Testis (tissue), 3 donors: Measurements from ENCODE around the gene OCSTAMP. TPM values are rescaled to one million over a fixed set of nuclear protein-coding genes. Genes with fewer than 3 reads are reported as not detected.

Source experiments
- DNase-seq: peaks from one replicate; pipeline ENCODE4 v3.0.0-alpha.2; 2019
- H3K27ac ChIP-seq, 2 donors: fragments of 200-600 bp; sonication (generic); one replicate each; pipeline ENCODE4 v1.5.1; 2019
- H3K27me3 ChIP-seq: fragments of 200-600 bp; sonication (generic); one replicate; pipeline ENCODE4 v1.5.1; 2019
- H3K36me3 ChIP-seq: fragments of 200-600 bp; sonication (generic); one replicate; pipeline ENCODE4 v1.5.1; 2017; ENCODE audit warnings: low read depth; ENCODE audit errors: missing control alignments
- H3K4me1 ChIP-seq: fragments of 200-600 bp; sonication (generic); one replicate; pipeline ENCODE4 v1.5.1; 2019
- H3K4me3 ChIP-seq, 2 donors: fragments of 200-600 bp; sonication (generic); one replicate each; pipeline ENCODE4 v1.5.1; 2017 to 2019
- H3K9me3 ChIP-seq: fragments of 200-600 bp; sonication (generic); one replicate; pipeline ENCODE4 v1.5.1; 2017
- CTCF ChIP-seq, 3 experiments: fragments of 450-650 bp in 2 of 3; fragments of 200-600 bp in 1 of 3; sonication (generic) in 1 of 3; IDR thresholded peaks; one replicate each; pipeline ENCODE4 v1.5.1; 2016 to 2019; ENCODE audit warnings: antibody characterized with exemption in 3 of 3, mild to moderate bottlenecking in 2 of 3, moderate library complexity in 1 of 3
- POLR2A ChIP-seq: fragments of 450-650 bp; IDR thresholded peaks from one replicate; pipeline ENCODE4 v1.6.1; 2017; ENCODE audit warnings: antibody characterized with exemption, mild to moderate bottlenecking, moderate library complexity
- WGBS, 2 donors: methylation state at CpG; one replicate each; pipeline ENCODE4 v1.1.5; 2018; 5-methylcytosine and 5-hydroxymethylcytosine counted together
- intact Hi-C: fragments of 100-400 bp; cut with DNase I; formaldehyde crosslinking; loops from one replicate; pipeline ENCODE4 v1.15.1; 2023; ENCODE audit warnings: low total_unique reads
- polyA plus RNA-seq: library from polyadenylated mRNA; stranded (reverse); fragments of 350-450 nt; fragmentation: Illumina TruSeq; extraction: RNeasy Lipid Tissue Mini Kit (QIAGEN cat#74804); gene quantifications from one replicate; pipeline ENCODE4 v1.2.3, GENCODE V29; 2014; ENCODE audit warnings: low read depth, low replicate concordance; ENCODE audit not compliant: insufficient read depth
- total RNA-seq, 2 donors: library from RNA; depleted of rRNA; stranded (reverse); fragments of >200 nt; gene quantifications; one replicate each; pipeline ENCODE4 v1.2.3, GENCODE V29; 2016

Gene OCSTAMP
- total and polyA plus RNA-seq, 3 donors from 2014 or later, result 0.25 to 0.56 TPM; not detected in 1

DNA sequence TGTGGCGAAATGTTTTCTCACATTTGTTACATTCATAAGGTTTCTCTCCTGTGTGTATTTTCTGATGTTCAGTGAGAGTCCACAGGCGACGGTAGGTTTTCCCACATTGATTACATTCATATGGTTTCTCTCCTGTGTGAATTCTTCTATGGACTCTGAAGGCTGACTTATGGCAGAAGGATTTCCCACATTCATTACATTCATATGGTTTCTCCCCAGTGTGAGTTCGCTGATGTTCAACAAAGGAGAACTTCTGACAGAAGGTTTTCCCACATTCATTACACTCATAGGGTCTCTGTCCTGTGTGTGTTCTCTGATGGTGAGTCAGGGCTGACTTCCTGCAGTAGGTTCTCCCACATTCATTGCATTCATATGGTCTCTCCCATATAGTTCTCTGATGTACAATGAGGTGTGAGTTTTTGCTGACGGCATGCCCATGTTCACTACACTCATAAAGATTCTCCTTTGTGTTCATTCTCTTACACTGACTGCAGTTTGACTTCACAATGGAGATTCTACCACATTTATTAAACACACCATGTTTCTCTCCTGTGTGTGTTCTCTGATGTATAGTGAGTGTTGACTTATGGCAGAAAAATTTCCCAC is 49.0 kb downstream of the OCSTAMP start:
- no peak overlapping the region for H3K27ac ChIP-seq
- H3K4me3 ChIP-seq, result no peak overlapping the region
- 91 to 95% methylated on average over 5 of the region's 5 CpGs for WGBS, 2 donors
- H3K36me3 ChIP-seq, result no peaks in the 10 kb centered on the region
- no peaks in the 10 kb centered on the region for H3K9me3 ChIP-seq
- no peak for DNase-seq
- intact Hi-C loops, result no loop called here
- no peak for TF ChIP-seq CTCF (IDR thresholded peaks at IDR 0.05)
- no peaks in the 10 kb centered on the region for H3K27me3 ChIP-seq
- H3K4me1 ChIP-seq, result no peaks in the 10 kb centered on the region

- intact Hi-C loops, result no loop called here
- Histone ChIP-seq H3K4me3 (no peak overlapping the region), H3K36me3 (no peaks in the 10 kb centered on the region), H3K27ac (no peak overlapping the region), H3K4me1 (no peaks in the 10 kb centered on the region), H3K27me3 (no peaks in the 10 kb centered on the region), H3K9me3 (no peaks in the 10 kb centered on the region)
- DNase-seq, result no peak
- no peak for TF ChIP-seq CTCF (IDR thresholded peaks at IDR 0.05)
- TF ChIP-seq POLR2A, result no peak
- 87% methylated on average over 4 of the region's 4 CpGs for WGBS, 2 donors
Observed at GRCh38 chr20:46494077-46494476, 56.4 kb downstream of the OCSTAMP start.

GRCh38 chr20:46491354-46491753 is 59.1 kb downstream of the OCSTAMP start:
- H3K27me3 ChIP-seq, result no peaks in the 10 kb centered on the region
- intact Hi-C loops, result no loop called here
- 92 to 94% methylated on average over 8 of the region's 8 CpGs for WGBS, 2 donors
- no peak overlapping the region for H3K27ac ChIP-seq
- TF ChIP-seq CTCF (IDR thresholded peaks at IDR 0.05) (no peak), POLR2A (no peak)
- H3K36me3 ChIP-seq, result no peaks in the 10 kb centered on the region
- no peak for DNase-seq
- H3K4me1 ChIP-seq, result no peaks in the 10 kb centered on the region
- no peak overlapping the region for H3K4me3 ChIP-seq
- no peaks in the 10 kb centered on the region for H3K9me3 ChIP-seq

Other genes starting within 250 kb of the OCSTAMP start
- 1 to 10 TPM; 1.8 to 2.6 TPM for gene CDH22, start 242.2 kb downstream of the OCSTAMP start, total RNA-seq
- gene CDH22, start 242.2 kb downstream of the OCSTAMP start, polyA plus RNA-seq, result 2.6 TPM
- gene ELMO2, start 144.0 kb downstream of the OCSTAMP start, total RNA-seq, result 100 to 1,000 TPM; 120 to 128 TPM
- gene ELMO2, start 144.0 kb downstream of the OCSTAMP start, polyA plus RNA-seq, result 78.8 TPM
- gene ZNF334, start 37.1 kb downstream of the OCSTAMP start, total RNA-seq, result 10 to 100 TPM; 26.8 to 33.7 TPM
- 6.0 TPM for gene ZNF334, start 37.1 kb downstream of the OCSTAMP start, polyA plus RNA-seq
- 1 to 10 TPM; 3.2 to 4.1 TPM for gene SLC13A3, start 100.8 kb upstream of the OCSTAMP start, total RNA-seq
- 9.1 TPM for gene SLC13A3, start 100.8 kb upstream of the OCSTAMP start, polyA plus RNA-seq
- 10 to 100 TPM; 23.4 to 25.8 TPM for gene TP53RK, start 138.8 kb upstream of the OCSTAMP start, total RNA-seq
- gene TP53RK, start 138.8 kb upstream of the OCSTAMP start, polyA plus RNA-seq, result 20.9 TPM
- gene SLC2A10, start 159.0 kb upstream of the OCSTAMP start, total RNA-seq, result 10 to 100 TPM; 12.0 to 12.2 TPM
- gene SLC2A10, start 159.0 kb upstream of the OCSTAMP start, polyA plus RNA-seq, result 4.8 TPM